ENCODE results near the gene COX17. TPM values are rescaled to one million over a fixed set of nuclear protein-coding genes. Genes with fewer than 3 reads are reported as not detected.

Gene COX17
- total and polyA plus RNA-seq, 2 of the 13 experiments (the other 11 are each of a cell fraction or from before 2014, with no cell fraction given), result 41.4 to 51.0 TPM

DNA sequence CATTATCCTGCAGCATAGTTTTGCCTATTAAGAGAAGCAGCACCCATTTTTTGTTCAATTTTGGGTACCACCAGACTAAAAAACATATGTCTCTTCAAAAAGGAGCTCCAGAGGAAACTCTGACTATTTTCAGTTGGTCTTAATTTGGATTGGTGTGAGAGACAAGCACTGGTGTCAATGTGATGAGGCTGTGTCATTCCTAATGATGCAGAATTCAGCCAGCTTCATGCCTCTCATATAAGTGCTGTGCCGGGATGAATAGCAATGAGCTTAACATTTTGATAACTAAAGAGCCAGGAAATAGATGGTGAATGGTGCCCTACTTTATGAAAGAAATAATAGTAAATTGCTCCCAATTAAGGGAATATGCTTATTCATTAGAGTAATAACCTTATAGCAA, 32.7 kb downstream of the COX17 start:
- ATAC-seq (no peak), DNase-seq (ENCODE audit: low spot score) (no peak), FAIRE-seq (no peak)
- ChIA-PET CTCF (ENCODE audit: low intra/inter-chr PET ratio, low total read pairs) (no interaction called here), POLR2A (interaction anchor here (0.9 kb wide), 1 partner anchor 32 kb away, joined by 3 read pairs; no protein-coding TSS in a partner anchor)
- no peak overlapping the region for H3K27ac ChIP-seq (ENCODE audit: extremely low read length, insufficient read depth, low read length)
- H3K4me3 ChIP-seq (replicated peaks in 1 of 3; ENCODE audit: insufficient read depth in 1 of 3, low read depth in 2 of 3, low read length in 3 of 3), result no peak overlapping the region
- H3K9me3 ChIP-seq (ENCODE audit: low read length), result no peaks in the 10 kb centered on the region
- no peaks in the 10 kb centered on the region for H3K36me3 ChIP-seq (replicated peaks in 1 of 2; ENCODE audit: control insufficient read depth in 1 of 2, insufficient read depth in 2 of 2, low read length in 2 of 2)
- no peaks in the 10 kb centered on the region for H4K20me1 ChIP-seq (ENCODE audit: insufficient read depth, low read length)
- BruUV-seq (replicated peaks), result no TSS peak
- TF ChIP-seq, protein P1, sequence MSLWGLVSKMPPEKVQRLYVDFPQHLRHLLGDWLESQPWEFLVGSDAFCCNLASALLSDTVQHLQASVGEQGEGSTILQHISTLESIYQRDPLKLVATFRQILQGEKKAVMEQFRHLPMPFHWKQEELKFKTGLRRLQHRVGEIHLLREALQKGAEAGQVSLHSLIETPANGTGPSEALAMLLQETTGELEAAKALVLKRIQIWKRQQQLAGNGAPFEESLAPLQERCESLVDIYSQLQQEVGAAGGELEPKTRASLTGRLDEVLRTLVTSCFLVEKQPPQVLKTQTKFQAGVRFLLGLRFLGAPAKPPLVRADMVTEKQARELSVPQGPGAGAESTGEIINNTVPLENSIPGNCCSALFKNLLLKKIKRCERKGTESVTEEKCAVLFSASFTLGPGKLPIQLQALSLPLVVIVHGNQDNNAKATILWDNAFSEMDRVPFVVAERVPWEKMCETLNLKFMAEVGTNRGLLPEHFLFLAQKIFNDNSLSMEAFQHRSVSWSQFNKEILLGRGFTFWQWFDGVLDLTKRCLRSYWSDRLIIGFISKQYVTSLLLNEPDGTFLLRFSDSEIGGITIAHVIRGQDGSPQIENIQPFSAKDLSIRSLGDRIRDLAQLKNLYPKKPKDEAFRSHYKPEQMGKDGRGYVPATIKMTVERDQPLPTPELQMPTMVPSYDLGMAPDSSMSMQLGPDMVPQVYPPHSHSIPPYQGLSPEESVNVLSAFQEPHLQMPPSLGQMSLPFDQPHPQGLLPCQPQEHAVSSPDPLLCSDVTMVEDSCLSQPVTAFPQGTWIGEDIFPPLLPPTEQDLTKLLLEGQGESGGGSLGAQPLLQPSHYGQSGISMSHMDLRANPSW (CRISPR knock-in tag; IDR thresholded peaks at IDR 0.05; ENCODE audit: borderline replicate concordance), result no peak
- TF ChIP-seq, protein P2, sequence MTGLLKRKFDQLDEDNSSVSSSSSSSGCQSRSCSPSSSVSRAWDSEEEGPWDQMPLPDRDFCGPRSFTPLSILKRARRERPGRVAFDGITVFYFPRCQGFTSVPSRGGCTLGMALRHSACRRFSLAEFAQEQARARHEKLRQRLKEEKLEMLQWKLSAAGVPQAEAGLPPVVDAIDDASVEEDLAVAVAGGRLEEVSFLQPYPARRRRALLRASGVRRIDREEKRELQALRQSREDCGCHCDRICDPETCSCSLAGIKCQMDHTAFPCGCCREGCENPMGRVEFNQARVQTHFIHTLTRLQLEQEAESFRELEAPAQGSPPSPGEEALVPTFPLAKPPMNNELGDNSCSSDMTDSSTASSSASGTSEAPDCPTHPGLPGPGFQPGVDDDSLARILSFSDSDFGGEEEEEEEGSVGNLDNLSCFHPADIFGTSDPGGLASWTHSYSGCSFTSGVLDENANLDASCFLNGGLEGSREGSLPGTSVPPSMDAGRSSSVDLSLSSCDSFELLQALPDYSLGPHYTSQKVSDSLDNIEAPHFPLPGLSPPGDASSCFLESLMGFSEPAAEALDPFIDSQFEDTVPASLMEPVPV (CRISPR knock-in tag; IDR thresholded peaks at IDR 0.05), result no peak
- TF ChIP-seq, protein P3, sequence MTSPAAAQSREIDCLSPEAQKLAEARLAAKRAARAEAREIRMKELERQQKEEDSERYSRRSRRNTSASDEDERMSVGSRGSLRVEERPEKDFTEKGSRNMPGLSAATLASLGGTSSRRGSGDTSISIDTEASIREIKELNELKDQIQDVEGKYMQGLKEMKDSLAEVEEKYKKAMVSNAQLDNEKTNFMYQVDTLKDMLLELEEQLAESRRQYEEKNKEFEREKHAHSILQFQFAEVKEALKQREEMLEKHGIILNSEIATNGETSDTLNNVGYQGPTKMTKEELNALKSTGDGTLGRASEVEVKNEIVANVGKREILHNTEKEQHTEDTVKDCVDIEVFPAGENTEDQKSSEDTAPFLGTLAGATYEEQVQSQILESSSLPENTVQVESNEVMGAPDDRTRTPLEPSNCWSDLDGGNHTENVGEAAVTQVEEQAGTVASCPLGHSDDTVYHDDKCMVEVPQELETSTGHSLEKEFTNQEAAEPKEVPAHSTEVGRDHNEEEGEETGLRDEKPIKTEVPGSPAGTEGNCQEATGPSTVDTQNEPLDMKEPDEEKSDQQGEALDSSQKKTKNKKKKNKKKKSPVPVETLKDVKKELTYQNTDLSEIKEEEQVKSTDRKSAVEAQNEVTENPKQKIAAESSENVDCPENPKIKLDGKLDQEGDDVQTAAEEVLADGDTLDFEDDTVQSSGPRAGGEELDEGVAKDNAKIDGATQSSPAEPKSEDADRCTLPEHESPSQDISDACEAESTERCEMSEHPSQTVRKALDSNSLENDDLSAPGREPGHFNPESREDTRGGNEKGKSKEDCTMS (CRISPR knock-in tag; conservative IDR thresholded peaks at IDR 0.05), result no peak
- TF ChIP-seq HIVEP1 (CRISPR knock-in tag; IDR thresholded peaks at IDR 0.05) (no peak), MTA3 (CRISPR knock-in tag; IDR thresholded peaks at IDR 0.05) (no peak), ZFP1 (CRISPR knock-in tag; IDR thresholded peaks at IDR 0.05) (no peak), ZC3H4 (CRISPR knock-in tag; IDR thresholded peaks at IDR 0.05; ENCODE audit: borderline replicate concordance) (no peak), TSC22D2 (CRISPR knock-in tag; IDR thresholded peaks at IDR 0.05; ENCODE audit: borderline replicate concordance) (no peak)
- WGBS (ENCODE audit: low lambda C conversion rate), result 100% methylated on average over 1 of the region's 1 CpG
- no peaks in the 10 kb centered on the region for H3K27me3 ChIP-seq (ENCODE audit: control insufficient read depth in 1 of 2, insufficient read depth in 2 of 2, low read length in 2 of 2)
- peaks cover 19% of the 10 kb centered on the region for H3K4me1 ChIP-seq (ENCODE audit: insufficient read depth, low read length)
- no peak overlapping the region for H3K9ac ChIP-seq (ENCODE audit: insufficient read depth, low read depth, low read length)
- intact Hi-C loops (cut with micrococcal nuclease; ENCODE audit: unreplicated experiment) (no loop called here), in situ Hi-C loops (cut with HindIII; ENCODE audit: extremely low pct_ligation_motif_present, low pct_unique_long_range_greater_than_20kb) (no loop called here)
- no peak overlapping the region for H2AFZ ChIP-seq (ENCODE audit: low read length)
- H3K4me2 ChIP-seq (ENCODE audit: low read depth, low read length), result no peak overlapping the region
- no peaks in the 10 kb centered on the region for H3K79me2 ChIP-seq (ENCODE audit: insufficient read depth, low read length)
